Natural killer cell (primary cell): ENCODE data around the gene PNKD. TPM values are rescaled to one million over a fixed set of nuclear protein-coding genes. Genes with fewer than 3 reads are reported as not detected.

Source experiments
- ATAC-seq, 3 donors: fragments of 150-1000 bp in 2 of 3; fragments of 200-7000 bp in 1 of 3; cut with Tn5 transposase; 1 replicate in 1 of 3; 2 replicates in 2 of 3; pipeline ENCODE4 v1.10.0; 2021; ENCODE audit warnings: mild to moderate bottlenecking in 2 of 3, moderate library complexity in 2 of 3
- DNase-seq, 2 donors: peaks; one replicate each; pipeline versions ENCODE4 v3.0.0 to v3.0.0-alpha.2; 2013 to 2021; ENCODE audit warnings: mixed read lengths in 1 of 2
- H3K27ac ChIP-seq: one replicate; pipeline ENCODE4 v1.5.1; 2013; ENCODE audit warnings: mild to moderate bottlenecking, low read length
- H3K27me3 ChIP-seq: one replicate; pipeline ENCODE4 v1.6.1; 2013; ENCODE audit warnings: low read length; ENCODE audit not compliant: control insufficient read depth, insufficient read depth
- H3K36me3 ChIP-seq: one replicate; pipeline ENCODE4 v1.6.1; 2013; ENCODE audit warnings: low read length; ENCODE audit not compliant: control insufficient read depth, insufficient read depth
- H3K4me1 ChIP-seq: one replicate; pipeline ENCODE4 v1.6.1; 2013; ENCODE audit warnings: low read length; ENCODE audit not compliant: control insufficient read depth, insufficient read depth
- H3K4me3 ChIP-seq: one replicate; pipeline ENCODE4 v1.5.1; 2013; ENCODE audit warnings: low read length
- H3K9me3 ChIP-seq: one replicate; pipeline ENCODE4 v1.6.1; 2013; ENCODE audit warnings: low read length; ENCODE audit not compliant: control insufficient read depth, insufficient read depth
- H3K27ac Mint-ChIP-seq, 2 donors: one replicate each; pipeline ENCODE4 v1.8.0; 2022; ENCODE audit warnings: mild to moderate bottlenecking in 2 of 2, mixed read lengths in 2 of 2, moderate library complexity in 1 of 2
- H3K27me3 Mint-ChIP-seq, 2 donors: one replicate each; pipeline ENCODE4 v1.8.0; 2022; ENCODE audit warnings: low read depth in 2 of 2, mixed read lengths in 2 of 2
- H3K36me3 Mint-ChIP-seq: one replicate; pipeline ENCODE4 v1.8.0; 2022; ENCODE audit warnings: mixed read lengths
- H3K4me1 Mint-ChIP-seq, 2 donors: one replicate each; pipeline ENCODE4 v1.8.0; 2022; ENCODE audit warnings: mixed read lengths in 2 of 2
- H3K4me3 Mint-ChIP-seq: one replicate; pipeline ENCODE4 v1.8.0; 2022; ENCODE audit warnings: mild to moderate bottlenecking, moderate library complexity, mixed read lengths
- H3K9me3 Mint-ChIP-seq, 2 donors: one replicate each; pipeline ENCODE4 v1.8.0; 2022; ENCODE audit warnings: mixed read lengths in 2 of 2
- CTCF ChIP-seq: fragments of 200-600 bp; IDR thresholded peaks from one replicate; pipeline ENCODE4 v1.8.0; 2022; ENCODE audit warnings: antibody characterized with exemption
- WGBS: methylation state at CpG from one replicate; pipeline ENCODE4 v1.1.7; 2013; ENCODE audit warnings: missing lambda C conversion rate; ENCODE audit not compliant: insufficient coverage; 5-methylcytosine and 5-hydroxymethylcytosine counted together
- intact Hi-C: fragments of 100-400 bp; cut with micrococcal nuclease; formaldehyde crosslinking; loops from one replicate; pipeline ENCODE4 v1.14.2; 2022
- total RNA-seq, 4 donors: library from RNA; stranded (reverse); fragments of 120-200 nt in 1 of 4; gene quantifications; one replicate each; pipeline versions ENCODE4 v1.2.3 to v1.2.4, GENCODE V29; 2013 to 2022

Gene PNKD
- total RNA-seq, 3 donors from 2014 or later (not counting 1 experiment from before 2014, with no cell fraction given): 18.8 to 21.3 (median 18.9) TPM

GRCh38 chr2:218252509-218253231 lies 17.6 kb upstream of the PNKD start:
- 62% methylated on average over 7 of the region's 7 CpGs for WGBS
- H3K4me1 Mint-ChIP-seq: peaks cover 14 to 22% of the 10 kb centered on the region in 2 donors
- intact Hi-C loops: no loop called here
- peaks cover 89% of the 10 kb centered on the region for H3K36me3 ChIP-seq
- ATAC-seq (no peak), DNase-seq (no peak)
- H3K4me3 Mint-ChIP-seq: no peak overlapping the region
- peak overlapping the region; percentile 7 to 90 for H3K27ac Mint-ChIP-seq
- TF ChIP-seq CTCF: no peak
- no peak overlapping the region for H3K4me3 ChIP-seq
- H3K27me3 ChIP-seq: no peaks in the 10 kb centered on the region
- no peaks in the 10 kb centered on the region for H3K27me3 Mint-ChIP-seq
- no peak overlapping the region for H3K27ac ChIP-seq
- peaks cover 15% of the 10 kb centered on the region for H3K4me1 ChIP-seq
- peaks cover 36% of the 10 kb centered on the region for H3K36me3 Mint-ChIP-seq
- no peaks in the 10 kb centered on the region for H3K9me3 Mint-ChIP-seq
- H3K9me3 ChIP-seq: no peaks in the 10 kb centered on the region

- Mint-ChIP-seq H3K27me3 (no peaks in the 10 kb centered on the region), H3K36me3 (peaks cover 32% of the 10 kb centered on the region), H3K4me1 (peaks cover 15 to 25% of the 10 kb centered on the region in 2 donors), H3K27ac (peak overlapping the region in 1 of 2 donors; percentile 90), H3K4me3 (no peak overlapping the region), H3K9me3 (no peaks in the 10 kb centered on the region)
- H3K4me3 ChIP-seq: no peak overlapping the region
- DNase-seq: no peak
- no peak for TF ChIP-seq CTCF
- intact Hi-C loops: no loop called here
- WGBS: 85% methylated on average over 5 of the region's 5 CpGs
- peaks cover 21% of the 10 kb centered on the region for H3K4me1 ChIP-seq
- no peaks in the 10 kb centered on the region for H3K9me3 ChIP-seq
- ATAC-seq: no peak
- H3K27ac ChIP-seq: no peak overlapping the region
- H3K27me3 ChIP-seq: no peaks in the 10 kb centered on the region
- peaks cover 83% of the 10 kb centered on the region for H3K36me3 ChIP-seq
These were observed 17.1 kb upstream of the PNKD start for GRCh38 chr2:218253232-218253625.

GRCh38 chr2:218255446-218255845 lies 14.9 kb upstream of the PNKD start:
- no peak for TF ChIP-seq CTCF
- peaks cover 30% of the 10 kb centered on the region for H3K36me3 Mint-ChIP-seq

More at GRCh38 chr2:218255446-218255845, 14.9 kb upstream of the PNKD start:
- Mint-ChIP-seq H3K27me3 (no peaks in the 10 kb centered on the region), H3K9me3 (no peaks in the 10 kb centered on the region), H3K4me3 (no peak overlapping the region), H3K27ac (peak overlapping the region; percentile 90 to 92), H3K4me1 (peaks cover 29 to 41% of the 10 kb centered on the region in 2 donors)
- 70% methylated on average over 6 of the region's 6 CpGs for WGBS
- H3K4me1 ChIP-seq: peaks cover 36% of the 10 kb centered on the region
- ATAC-seq (no peak), DNase-seq (no peak)
- peaks cover 62% of the 10 kb centered on the region for H3K36me3 ChIP-seq
- no peak overlapping the region for H3K4me3 ChIP-seq
- H3K27ac ChIP-seq: no peak overlapping the region
- H3K9me3 ChIP-seq: no peaks in the 10 kb centered on the region
- intact Hi-C loops: loop anchor here (5.0 kb wide), 1 partner anchor 33 kb away; no protein-coding TSS in a partner anchor
- no peaks in the 10 kb centered on the region for H3K27me3 ChIP-seq
